Astrocyte of the cerebellum (primary cell): Measurements from ENCODE around the gene PRICKLE1.

Source experiments
- DNase-seq: peaks from one replicate; pipeline ENCODE4 v3.0.0-alpha.2; 2011; ENCODE audit warnings: low read depth
- H3K4me3 ChIP-seq: 2 replicates; pipeline ENCODE4 v1.5.1; 2011; ENCODE audit warnings: mild to moderate bottlenecking, low read depth, low read length, moderate library complexity
- in situ Hi-C: cut with HindIII; loops from 2 replicates; pipeline ENCODE4 v1.10.0; 2017; ENCODE audit warnings: low sequenced_read_pairs
- TF ChIP-seq, protein P1 (sequence below): IDR thresholded peaks from 2 replicates; pipeline ENCODE4 v1.5.1; 2012; ENCODE audit warnings: low read length, low read depth, moderate library complexity, mild to moderate bottlenecking; ENCODE audit errors: missing control alignments

The PRICKLE1 gene

DNA sequence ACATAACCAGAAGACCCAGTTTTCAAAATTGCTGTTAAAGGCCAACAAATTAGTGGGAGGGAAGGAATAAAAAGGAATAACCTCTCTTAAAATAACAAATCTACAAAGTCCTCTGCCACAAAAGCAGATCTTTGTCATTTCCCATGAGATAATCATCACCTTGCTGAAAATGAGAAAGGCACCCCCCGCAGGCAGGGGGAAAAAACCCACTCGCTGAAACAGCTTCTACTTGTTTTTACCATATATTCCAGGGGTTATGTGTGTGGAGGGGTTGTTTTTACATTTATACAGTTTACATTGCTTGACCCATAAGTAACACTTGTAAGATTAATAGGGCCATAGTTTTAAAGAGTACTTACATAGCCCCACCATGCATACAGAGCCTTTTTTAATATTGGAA is 131.0 kb downstream of the PRICKLE1 start:
- TF ChIP-seq, protein P1, sequence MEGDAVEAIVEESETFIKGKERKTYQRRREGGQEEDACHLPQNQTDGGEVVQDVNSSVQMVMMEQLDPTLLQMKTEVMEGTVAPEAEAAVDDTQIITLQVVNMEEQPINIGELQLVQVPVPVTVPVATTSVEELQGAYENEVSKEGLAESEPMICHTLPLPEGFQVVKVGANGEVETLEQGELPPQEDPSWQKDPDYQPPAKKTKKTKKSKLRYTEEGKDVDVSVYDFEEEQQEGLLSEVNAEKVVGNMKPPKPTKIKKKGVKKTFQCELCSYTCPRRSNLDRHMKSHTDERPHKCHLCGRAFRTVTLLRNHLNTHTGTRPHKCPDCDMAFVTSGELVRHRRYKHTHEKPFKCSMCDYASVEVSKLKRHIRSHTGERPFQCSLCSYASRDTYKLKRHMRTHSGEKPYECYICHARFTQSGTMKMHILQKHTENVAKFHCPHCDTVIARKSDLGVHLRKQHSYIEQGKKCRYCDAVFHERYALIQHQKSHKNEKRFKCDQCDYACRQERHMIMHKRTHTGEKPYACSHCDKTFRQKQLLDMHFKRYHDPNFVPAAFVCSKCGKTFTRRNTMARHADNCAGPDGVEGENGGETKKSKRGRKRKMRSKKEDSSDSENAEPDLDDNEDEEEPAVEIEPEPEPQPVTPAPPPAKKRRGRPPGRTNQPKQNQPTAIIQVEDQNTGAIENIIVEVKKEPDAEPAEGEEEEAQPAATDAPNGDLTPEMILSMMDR: no peak
- DNase-seq: no peak
- no peak overlapping the region for H3K4me3 ChIP-seq
- in situ Hi-C loops: no loop called here

DNA sequence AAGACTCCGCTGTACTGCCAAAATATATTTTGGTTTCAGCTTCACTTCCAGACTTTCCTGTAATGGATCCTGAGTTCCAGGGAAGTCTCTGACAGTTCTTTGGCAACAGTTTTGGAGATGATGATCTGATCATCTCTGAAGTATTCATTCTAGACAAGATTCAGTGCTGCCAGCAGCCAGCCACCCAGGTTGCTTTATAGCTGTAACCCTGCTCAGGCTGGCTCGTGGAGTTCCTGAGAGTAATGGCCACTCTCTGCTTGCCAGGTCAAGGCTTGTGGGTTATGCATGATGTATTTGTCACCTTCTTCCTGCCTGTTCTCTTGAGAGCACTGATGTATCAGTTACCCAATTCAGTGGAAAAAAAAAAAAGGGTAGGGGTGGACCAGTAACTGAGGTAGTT is 139.3 kb downstream of the PRICKLE1 start:
- in situ Hi-C loops: no loop called here
- no peak for DNase-seq
- TF ChIP-seq, protein P1: no peak
- H3K4me3 ChIP-seq: no peak overlapping the region

DNA sequence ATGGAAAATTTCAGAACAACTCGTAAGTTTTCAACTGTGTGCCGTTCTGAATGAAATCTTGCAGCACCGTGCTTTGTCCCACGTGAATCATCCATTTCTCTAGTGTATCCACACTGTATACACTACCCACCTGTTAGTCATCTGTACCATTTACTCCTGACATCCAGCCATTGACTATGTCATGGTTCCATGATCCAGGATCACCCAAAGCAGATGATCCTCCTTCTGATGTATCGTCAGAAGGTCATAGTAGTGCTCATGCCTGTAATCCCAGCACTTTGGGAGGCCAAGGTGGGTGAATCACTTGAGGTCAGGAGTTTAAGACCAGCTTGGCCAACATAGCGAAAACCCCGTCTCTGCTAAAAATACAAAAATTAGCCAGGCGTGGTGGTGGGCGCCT is 140.7 kb downstream of the PRICKLE1 start:
- no peak overlapping the region for H3K4me3 ChIP-seq
- in situ Hi-C loops: no loop called here
- no peak for DNase-seq
- TF ChIP-seq, protein P1: no peak

DNA sequence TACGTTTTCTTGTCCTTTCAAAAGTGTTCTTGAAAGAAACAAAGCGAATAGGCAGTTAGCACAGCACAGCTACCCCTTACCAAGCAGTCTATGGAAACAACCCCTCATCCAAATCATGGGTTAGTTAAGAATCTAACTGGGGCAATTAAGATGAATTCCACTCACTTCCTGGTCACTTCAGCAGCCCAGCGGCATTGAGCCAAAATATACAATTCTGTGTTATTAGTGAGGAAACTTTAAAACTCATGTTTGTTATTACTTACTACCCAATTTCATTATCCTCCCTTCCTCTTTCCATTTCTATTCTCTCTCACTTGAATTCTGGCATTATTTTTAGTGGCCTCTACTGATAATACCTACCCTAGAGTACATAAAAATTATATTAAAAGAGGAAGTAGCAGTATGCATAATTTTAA is 142.2 kb downstream of the PRICKLE1 start:
- in situ Hi-C loops: no loop called here
- DNase-seq: no peak
- no peak overlapping the region for H3K4me3 ChIP-seq
- TF ChIP-seq, protein P1: no peak

DNA sequence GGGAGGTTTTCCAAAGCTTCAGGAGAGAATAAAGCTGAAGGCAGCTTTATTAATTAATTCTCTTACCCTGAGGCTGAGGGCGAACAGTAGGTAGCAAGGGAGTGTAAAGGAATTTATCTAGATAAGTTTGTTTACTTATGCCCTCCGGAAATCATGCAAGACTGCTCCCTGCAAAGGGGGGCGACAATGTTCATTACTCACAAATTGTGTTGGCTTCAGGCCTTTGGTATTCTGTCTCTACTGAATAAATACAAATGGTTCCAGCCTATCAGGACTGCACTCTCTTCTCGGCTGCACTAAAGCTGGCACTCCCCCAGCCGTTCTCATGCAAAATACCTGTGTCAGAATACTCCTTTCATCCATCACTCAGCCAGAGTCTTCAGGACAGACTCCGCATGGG is 142.8 kb downstream of the PRICKLE1 start:
- no peak overlapping the region for H3K4me3 ChIP-seq
- DNase-seq: no peak
- in situ Hi-C loops: no loop called here
- TF ChIP-seq, protein P1: no peak

DNA sequence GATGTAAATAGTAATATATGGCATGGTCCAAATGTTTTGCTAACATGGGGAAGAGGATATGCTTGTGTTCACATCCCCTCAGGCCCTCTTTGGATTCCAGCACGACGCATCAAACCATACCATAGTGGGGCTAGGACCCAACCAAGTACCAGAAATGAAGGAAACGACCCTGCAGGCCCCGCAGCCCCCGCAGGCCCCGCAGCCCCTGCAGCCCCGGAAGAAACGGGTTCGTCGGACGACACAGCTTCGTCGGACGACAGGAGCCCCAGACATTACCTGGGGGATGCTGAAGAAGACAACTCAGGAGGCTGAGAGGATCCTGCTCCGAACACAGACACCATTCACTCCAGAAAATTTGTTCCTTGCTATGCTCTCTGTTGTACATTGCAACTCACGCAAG is 143.7 kb downstream of the PRICKLE1 start:
- H3K4me3 ChIP-seq: no peak overlapping the region
- in situ Hi-C loops: no loop called here
- TF ChIP-seq, protein P1: no peak
- no peak for DNase-seq

DNA sequence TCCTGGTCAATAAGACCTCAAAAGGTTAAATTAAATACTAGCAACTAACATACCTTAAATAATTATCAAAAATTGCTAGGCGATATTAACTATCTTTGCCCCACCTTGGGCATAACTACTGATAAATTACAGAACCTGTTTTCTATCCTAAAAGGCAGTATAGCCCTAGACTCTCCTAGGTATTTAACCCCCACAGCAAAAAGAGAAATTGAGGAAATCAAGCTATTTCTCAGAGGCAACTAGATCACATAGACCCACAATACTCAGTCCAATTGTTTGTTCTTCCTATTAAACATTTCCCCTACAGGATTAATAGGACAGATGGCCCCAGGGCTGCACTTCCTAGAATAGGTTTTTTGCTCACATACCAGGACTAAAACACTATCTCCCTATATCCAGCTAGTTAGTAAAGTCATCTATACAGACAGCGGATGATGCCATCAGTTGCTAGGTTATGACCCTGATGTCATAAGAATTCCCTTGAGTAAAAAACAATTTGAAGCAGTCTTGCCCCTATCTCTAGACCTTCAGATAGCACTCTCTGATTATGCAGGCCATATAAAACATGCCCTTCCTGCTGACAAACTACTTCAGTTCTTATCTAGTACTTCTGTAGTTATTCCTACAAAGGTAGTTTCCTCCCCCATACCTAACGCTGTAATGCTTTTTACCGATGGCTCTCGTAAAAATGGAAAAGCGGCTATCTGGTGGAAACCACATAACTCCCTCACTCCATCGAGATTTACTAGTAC is 145.2 kb downstream of the PRICKLE1 start:
- in situ Hi-C loops: no loop called here
- H3K4me3 ChIP-seq: no peak overlapping the region
- no peak for DNase-seq
- TF ChIP-seq, protein P1: no peak
